LNCaP clone FGC (cell line): ENCODE data around the gene ALG12.

Experiments
- DNase-seq: peaks from one replicate; pipeline ENCODE4 v3.0.0-alpha.2; 2011; ENCODE audit warnings: low read depth
- H3K4me3 ChIP-seq: 2 replicates; pipeline ENCODE4 v1.5.1; 2011; ENCODE audit warnings: mild to moderate bottlenecking, low read depth, low read length, control low read depth
- TF ChIP-seq, protein P1 (sequence below): IDR thresholded peaks from 2 replicates; pipeline ENCODE4 v1.5.1; 2012; ENCODE audit warnings: mild to moderate bottlenecking; ENCODE audit not compliant: control insufficient read depth, insufficient read depth; ENCODE audit errors: extremely low read depth

ALG12 gene

DNA sequence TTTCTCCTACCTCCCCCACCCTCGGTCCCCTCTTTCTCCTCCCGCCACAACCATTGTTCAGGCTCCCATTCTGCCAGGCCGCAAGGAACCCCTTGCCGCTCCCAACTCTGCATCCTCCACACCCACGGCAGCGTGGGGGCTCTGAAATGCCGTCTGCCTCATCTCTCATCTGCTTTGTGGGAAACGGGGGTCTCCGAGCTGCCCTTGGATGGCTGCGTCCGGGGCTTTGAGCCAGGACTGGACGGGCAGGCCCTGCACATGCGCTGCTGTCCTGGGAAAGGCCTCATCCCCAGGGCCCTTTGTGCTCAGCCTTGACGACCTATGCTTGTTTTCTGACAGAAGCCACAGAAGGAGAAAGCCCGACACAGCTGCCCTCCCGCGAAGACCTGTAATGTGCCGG is 8.7 kb upstream of the ALG12 start:
- no peak for DNase-seq
- TF ChIP-seq, protein P1, sequence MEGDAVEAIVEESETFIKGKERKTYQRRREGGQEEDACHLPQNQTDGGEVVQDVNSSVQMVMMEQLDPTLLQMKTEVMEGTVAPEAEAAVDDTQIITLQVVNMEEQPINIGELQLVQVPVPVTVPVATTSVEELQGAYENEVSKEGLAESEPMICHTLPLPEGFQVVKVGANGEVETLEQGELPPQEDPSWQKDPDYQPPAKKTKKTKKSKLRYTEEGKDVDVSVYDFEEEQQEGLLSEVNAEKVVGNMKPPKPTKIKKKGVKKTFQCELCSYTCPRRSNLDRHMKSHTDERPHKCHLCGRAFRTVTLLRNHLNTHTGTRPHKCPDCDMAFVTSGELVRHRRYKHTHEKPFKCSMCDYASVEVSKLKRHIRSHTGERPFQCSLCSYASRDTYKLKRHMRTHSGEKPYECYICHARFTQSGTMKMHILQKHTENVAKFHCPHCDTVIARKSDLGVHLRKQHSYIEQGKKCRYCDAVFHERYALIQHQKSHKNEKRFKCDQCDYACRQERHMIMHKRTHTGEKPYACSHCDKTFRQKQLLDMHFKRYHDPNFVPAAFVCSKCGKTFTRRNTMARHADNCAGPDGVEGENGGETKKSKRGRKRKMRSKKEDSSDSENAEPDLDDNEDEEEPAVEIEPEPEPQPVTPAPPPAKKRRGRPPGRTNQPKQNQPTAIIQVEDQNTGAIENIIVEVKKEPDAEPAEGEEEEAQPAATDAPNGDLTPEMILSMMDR = no peak
- H3K4me3 ChIP-seq = no peak overlapping the region

DNA sequence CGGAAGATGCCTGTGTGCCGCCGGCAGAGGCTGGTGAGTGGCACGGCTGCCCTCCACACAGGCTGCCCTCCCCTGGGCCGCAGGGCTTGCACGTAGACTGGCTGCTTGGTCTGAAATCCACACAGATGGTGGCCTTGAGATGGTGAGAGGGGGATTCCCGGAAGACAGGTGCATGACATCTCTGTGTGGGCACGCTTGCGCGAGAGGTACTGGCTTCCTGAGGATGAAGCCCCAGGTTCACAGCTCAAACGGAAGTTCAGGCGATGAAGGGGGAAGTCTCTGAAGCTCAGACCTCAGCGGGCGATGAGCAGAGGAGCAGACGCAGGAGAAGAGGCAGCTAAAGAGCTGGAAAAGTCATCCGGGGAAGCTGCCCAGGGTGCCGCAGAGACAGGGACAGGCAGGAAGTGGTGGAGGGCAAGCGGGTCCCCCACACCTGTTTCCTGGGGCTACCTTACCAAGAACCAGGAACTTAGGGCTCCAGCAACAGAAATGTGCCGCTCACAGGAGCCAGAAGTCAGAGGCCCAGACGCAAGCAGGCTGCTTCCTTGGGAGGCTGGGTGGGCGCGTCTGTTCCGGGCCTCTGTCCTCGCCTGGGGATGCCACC is 7.4 kb upstream of the ALG12 start:
- DNase-seq = no peak
- H3K4me3 ChIP-seq = no peak overlapping the region
- TF ChIP-seq, protein P1 = no peak

DNA sequence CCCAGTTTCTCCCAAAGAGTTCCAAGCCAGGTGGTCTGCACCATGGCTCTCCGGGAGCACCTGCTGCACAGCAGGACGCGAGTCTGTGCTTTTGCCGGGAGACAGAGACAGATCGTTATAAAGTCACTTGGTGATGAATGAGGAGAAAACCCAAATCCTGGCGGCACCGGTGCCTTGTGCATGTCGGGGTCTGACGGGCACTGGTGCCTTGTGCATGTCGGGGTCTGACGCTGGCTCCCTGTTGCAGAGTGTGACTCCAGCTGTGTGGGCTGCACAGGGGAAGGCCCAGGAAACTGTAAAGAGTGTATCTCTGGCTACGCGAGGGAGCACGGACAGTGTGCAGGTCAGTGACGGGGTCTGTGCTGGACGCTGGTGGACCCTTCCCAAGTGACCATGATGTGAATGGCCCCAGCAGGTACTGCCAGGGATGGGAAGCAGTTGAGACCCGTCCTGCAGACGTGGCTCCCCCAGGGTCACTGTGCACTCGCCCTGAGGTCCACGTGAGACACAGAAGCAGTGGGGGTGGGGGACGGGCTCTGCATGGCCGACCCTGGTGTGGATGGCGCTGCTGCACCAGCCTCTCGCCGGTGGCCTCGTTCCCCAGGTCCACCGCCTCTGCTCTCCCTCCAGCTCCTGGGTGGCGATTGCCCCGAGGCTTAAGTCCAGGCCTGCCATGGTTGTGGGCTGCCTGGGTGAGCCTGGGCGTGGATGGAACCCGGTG is 6.0 kb upstream of the ALG12 start:
- TF ChIP-seq, protein P1 = no peak
- no peak for DNase-seq
- H3K4me3 ChIP-seq = no peak overlapping the region

DNA sequence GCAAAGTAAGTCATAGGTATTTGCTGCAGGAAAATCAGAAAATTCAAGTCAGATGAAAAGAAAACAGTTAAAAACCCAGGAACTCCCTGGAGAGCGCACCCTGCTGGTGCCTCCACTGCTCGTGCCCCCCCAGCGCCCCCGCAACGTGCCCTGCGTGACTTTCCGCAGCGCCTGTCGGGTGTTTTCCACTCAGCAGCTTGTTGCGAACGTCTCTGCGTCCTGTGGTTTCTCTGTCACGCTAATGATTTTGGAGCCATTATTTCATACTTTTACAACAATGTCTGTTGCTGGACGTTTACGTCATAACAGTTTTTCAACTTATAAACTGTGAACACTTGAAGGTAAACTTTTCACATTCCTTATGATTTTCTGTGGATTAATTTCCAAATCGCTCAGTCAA is 5.2 kb upstream of the ALG12 start:
- no peak overlapping the region for H3K4me3 ChIP-seq
- TF ChIP-seq, protein P1 = no peak
- DNase-seq = no peak

DNA sequence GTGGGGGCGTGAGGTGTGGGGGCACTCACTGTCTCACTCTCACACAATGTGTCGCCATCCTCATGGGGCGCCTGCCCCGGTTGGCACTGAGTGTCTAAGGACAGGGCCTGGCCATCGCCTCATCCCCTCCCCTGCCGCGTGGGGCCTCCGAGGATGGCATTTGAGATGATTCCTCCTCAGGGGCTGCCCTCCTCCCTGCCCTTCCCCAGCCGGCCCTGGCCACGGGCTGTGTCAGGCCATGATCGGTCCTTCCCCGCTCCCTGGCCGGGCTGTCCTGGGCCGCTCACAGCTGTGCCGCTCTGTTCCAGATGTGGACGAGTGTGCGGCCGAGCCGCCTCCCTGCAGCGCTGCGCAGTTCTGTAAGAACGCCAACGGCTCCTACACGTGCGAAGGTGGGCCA is 4.7 kb upstream of the ALG12 start:
- no peak for DNase-seq
- no peak overlapping the region for H3K4me3 ChIP-seq
- TF ChIP-seq, protein P1 = no peak

DNA sequence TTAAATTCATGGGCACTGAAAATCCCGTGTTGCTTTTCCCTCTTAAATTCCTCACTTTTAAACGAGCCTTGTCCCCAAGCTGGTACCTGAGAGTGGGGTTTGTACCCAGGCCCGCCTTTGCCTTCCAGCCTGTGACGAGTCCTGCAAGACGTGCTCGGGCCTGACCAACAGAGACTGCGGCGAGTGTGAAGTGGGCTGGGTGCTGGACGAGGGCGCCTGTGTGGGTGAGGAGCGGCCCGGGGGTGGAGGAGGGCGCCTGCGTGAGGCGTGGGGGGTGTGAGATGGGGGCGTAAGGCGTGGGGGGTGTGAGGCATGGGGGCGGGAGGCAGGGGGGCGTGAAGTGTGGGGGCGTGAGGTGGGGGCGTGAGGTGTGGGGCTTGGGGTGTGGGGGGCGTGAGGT is 4.2 kb upstream of the ALG12 start:
- TF ChIP-seq, protein P1 = no peak
- no peak overlapping the region for H3K4me3 ChIP-seq
- DNase-seq = no peak
